GM18499 (cell line): ENCODE data around the gene MINK1.

Experiments
- ATAC-seq: cut with Tn5 transposase; IDR thresholded peaks from one replicate; pipeline ENCODE4 v1.9.1; 2021; ENCODE audit warnings: moderate number of reproducible peaks; ENCODE audit not compliant: insufficient read depth, unreplicated experiment

MINK1 gene

GRCh38 chr17:4833178-4833940 is at the start of gene MINK1:
Gene MINK1 (plus strand): TSS chr17:4833340. CDS start chr17:4833584, 244 bp downstream.
- peak; percentile 45 for ATAC-seq

GRCh38 chr17:4785311-4786105 is 47.6 kb upstream of the MINK1 start:
- ATAC-seq, result no peak

DNA sequence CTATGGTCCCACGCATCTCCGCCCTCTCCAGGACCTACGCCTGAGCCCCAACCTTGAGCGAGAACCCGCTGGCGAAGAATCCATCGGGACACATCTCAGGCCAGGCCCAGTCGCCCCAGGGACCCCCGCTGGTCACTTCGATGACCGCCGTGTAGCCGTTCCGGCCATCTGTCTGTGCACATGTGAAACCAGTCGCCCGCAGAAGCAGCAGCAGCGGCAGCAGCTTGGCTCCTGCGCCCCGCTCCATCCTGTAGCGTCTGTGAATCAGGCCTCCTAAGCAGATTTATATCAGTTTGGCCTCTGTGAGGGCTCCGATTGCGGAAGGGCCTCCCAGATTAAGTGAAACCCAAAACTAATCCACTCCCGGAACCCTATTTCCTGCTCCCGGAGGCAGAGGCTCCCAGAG is 47.0 kb upstream of the MINK1 start, which contains the start of gene VMO1:
TSS of gene VMO1 (minus strand) at position 259 of the 406 bp plus-strand sequence. CDS start at position 247, 12 bp downstream.
- ATAC-seq, result no peak

DNA sequence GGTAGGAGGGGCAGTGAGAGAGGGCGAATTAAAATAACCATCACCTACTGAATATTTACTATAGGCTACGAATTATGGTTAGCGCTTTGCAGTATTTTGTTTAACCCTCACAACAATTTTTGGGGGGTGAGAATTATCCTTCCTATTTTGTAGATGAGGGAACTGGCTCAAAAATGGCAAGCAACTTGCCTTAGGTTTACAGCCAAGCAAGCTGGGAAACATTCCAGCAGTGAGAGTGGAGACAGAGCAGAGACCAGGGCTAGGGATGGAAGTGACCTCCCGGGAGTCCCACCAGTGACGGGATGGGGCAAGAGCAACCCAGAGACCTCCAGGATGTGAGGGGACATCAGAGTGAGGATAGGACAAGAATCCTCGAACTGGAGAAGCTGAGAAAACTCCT is 46.6 kb upstream of the MINK1 start:
- no peak for ATAC-seq

- no peak for ATAC-seq
These were observed 44.9 kb upstream of the MINK1 start for GRCh38 chr17:4788159-4788806.

GRCh38 chr17:4788807-4789700 is 44.1 kb upstream of the MINK1 start, which contains the start of gene GLTPD2:
Gene GLTPD2 (plus strand): TSS chr17:4788964. CDS start chr17:4789012, 48 bp downstream.
- no peak for ATAC-seq

GRCh38 chr17:4789701-4789950 is 43.5 kb upstream of the MINK1 start:
- ATAC-seq, result peak; percentile 23

DNA sequence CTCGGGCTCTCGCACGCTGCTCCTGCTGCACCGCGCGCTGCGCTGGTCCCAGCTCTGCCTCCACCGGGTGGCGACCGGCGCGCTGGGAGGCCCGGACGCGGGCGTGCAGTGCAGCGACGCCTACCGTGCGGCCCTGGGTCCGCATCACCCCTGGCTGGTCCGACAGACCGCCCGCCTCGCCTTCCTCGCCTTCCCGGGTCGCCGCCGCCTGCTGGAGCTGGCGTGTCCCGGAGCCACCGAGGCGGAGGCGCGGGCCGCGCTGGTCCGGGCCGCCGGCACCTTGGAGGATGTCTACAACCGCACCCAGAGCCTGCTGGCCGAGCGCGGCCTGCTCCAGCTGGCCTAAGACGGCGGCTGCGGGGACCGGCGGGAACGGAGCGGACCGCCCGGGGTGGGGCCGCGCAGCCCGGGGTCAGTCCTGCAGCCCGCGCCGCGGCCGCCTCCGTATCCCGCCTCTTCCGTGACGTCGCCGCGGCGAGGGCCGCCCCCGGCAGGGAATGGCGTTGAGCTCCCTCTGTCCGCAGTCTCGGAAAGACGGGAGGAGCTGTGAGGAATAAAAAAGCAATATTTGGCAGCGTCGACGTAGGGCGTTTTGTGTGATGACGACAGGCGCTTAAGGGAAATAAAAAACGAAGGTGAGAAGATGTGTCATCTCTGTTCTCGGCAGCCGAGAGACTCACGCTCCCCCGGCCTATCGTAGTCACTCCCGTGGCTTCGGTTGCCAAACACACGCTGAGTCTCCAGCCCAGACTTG is 43.0 kb upstream of the MINK1 start:
- ATAC-seq, result peak; percentile 68

GRCh38 chr17:4790705-4791088 is 42.4 kb upstream of the MINK1 start:
- ATAC-seq, result no peak

- ATAC-seq, result no peak
These were observed 38.0 kb upstream of the MINK1 start for GRCh38 chr17:4795168-4795567.

DNA sequence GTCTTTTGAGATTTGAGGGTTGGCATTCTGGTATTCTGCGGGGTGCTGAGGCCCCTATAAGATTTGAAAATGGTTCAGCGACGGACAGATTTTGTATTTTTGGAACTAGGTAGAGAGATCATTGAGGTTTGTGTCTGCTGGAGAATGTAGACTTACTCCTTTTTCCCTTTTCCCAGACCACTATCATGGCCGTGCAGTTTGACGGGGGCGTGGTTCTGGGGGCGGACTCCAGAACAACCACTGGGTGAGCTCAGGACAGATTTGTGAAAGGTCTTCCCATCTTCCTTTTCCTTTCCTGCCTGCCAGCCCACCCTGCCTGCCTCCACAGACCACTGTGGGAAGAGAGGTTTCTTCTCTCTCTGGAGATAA is 36.6 kb upstream of the MINK1 start:
- no peak for ATAC-seq

GRCh38 chr17:4800462-4801196 is 32.5 kb upstream of the MINK1 start:
- ATAC-seq, result no peak

- no peak for ATAC-seq
These were observed 30.9 kb upstream of the MINK1 start, which contains the start of gene C17orf114 for GRCh38 chr17:4802228-4802627. Gene C17orf114 (minus strand): TSS chr17:4802328.

- ATAC-seq, result no peak
These were observed 26.7 kb upstream of the MINK1 start for GRCh38 chr17:4806456-4806776.

DNA sequence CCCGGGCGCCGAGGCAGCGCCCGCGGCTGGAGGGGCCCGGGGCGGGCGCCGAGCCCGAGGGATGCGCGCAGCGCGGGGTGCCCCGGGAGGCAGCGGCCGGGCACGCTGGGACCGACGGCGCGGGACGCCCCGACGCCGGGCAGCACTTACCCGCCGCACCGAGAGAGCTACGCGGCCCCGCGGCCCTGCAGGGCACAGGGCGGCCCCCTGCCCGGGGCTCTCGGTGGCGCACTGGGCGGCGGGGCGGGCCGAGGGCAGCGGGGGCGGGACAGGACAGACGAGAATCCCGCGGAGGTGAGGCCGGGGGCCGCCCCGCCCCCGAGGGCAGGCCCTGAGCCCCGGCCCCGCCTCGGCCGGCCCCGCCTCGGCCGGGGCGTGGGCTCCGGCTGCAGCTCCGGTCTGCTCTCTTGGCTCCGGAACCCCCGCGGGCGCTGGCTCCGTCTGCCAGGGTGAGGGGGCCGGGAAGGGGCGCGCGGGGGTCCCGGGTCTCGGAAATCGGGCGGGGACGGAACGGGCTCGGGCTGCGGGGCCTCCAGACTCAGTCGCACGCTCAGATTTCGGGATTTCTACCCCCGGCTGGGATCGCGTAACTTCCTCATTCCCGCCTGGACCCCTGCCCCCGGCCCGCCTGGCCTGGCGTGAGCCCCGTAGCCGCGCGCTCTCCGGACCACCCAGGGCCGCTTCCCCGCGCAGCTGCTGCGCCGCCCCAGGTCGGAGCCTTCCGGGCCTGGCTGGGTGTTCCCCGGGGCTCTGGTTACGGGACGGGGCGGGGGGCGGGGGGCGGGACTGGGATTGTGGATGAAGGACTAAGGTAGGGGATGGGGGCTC is 26.1 kb upstream of the MINK1 start, which contains the start of gene PLD2:
TSS of gene PLD2 (plus strand) at position 376 of the 828 bp plus-strand sequence. CDS start 621 bp downstream, outside the sequence.
- ATAC-seq, result no peak

DNA sequence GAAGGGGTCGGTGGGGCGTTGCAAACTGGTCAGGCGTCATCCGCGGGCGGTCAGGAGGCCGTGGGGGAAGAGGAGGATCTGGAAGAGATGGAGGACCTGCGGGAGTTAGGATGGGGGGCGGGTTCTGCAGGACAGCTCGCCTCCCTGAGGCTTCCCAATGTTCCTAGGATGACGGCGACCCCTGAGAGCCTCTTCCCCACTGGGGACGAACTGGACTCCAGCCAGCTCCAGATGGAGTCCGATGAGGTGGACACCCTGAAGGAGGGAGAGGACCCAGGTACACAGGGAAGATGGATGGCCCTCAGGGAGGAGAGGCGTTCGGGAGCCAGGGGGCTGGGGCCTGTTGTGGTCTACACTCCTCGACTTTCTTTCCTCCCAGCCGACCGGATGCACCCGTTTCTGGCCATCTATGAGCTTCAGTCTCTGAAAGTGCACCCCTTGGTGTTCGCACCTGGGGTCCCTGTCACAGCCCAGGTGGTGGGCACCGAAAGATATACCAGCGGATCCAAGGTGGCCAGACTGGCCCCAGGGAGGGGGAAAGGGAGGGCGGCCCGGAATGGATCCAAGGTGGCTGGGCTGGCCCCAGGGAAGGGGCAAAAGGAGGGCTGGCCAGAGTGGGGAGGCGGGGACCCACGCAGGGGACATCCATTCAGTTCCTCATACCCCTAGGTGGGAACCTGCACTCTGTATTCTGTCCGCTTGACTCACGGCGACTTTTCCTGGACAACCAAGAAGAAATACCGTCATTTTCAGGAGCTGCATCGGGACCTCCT is 25.3 kb upstream of the MINK1 start:
- ATAC-seq, result no peak

GRCh38 chr17:4808378-4808767 is 24.8 kb upstream of the MINK1 start:
- no peak for ATAC-seq
